NCI-H774 (cell line): ENCODE results near the gene DENND1B.
A peak's percentile ranks its signal among the peaks of the same experiment; 100 is the strongest.
"Not testable (repeated sequence)": the region's sequence is repeated elsewhere in the genome, so short reads cannot be mapped to it uniquely, and the experiment has no call there.

Experiments used
- DNase-seq: peaks from one replicate; lab custom pipeline; 2025; lab: John Stamatoyannopoulos, UW

DENND1B gene

DNA sequence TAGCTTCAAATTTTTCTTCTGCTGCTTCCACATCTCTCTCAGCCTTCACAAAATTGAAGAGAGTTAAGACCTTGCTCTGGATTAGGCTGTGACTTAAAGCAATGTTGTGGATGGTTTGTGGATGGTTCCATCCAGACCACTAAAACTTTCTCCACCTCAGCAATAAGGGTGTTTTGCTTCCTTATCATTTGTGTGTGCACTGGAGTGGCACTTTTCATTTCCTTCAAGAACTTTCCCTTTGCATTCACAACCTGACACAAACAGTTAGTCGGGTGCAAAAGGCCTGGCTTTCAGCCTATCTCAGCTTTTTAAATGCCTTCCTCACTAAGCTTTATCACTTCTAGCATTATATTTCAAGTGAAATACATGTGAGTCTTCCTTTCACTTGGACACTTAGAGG lies 30.3 kb downstream of the DENND1B start:
- no peak for DNase-seq

DNA sequence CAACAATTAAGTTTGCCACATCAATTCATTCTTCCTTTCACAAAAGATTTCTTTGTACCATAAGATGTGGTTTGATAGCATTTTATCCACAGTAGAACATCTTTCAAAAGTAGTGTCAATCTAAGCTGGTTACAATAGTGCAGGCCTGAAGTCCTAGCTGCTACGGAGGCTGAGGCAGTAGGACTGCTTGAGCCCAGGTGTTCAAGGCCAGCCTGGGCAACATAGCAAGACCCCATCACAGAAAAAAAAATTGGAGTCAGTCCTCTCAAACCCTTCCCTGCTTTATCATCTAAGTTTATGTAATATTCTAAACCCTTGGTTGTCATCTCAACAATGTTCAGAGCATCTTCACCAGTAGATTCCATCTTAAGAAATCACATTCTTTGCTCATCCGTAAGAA lies 31.7 kb downstream of the DENND1B start:
- no peak for DNase-seq

DNA sequence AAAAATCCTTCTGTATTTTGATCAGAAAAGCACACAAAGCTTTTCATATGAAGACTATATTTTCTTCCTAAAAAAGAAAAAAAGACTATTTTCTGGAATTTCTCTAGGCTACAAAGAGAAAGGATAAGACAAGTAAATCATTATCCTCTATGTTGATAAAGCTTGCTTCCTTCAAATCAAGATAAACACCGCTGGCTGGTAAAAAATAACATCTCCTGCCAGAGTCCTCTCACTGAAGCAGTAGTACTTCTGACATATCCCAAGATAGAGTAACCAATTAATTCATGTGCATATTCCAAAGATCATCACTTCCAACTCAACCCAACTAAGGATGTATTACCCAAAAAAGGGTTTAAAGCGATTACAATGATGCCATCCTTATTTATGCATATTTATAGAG lies 34.3 kb downstream of the DENND1B start:
- DNase-seq: no peak

GRCh38 chr1:197738927-197739326 lies 36.4 kb downstream of the DENND1B start:
- no peak for DNase-seq

DNA sequence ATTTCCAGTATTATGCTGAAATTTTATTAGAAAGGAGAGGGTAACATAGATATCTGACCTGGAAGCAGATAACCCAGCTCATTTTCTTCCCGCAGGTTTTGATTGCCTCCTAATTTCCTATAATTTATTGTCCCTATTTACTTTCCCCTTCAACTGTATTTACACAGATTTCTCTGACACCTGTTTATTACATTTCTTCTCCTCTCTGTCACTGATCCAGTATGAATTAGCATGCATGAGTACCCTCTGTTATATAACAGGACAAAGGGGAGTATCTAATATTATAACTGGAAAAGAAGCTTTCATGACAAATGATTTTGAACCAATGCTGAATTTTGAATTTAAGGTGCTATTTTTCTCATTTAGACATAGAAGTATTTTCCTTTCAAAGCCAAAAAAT lies 37.4 kb downstream of the DENND1B start:
- peak; percentile 27 for DNase-seq

DNA sequence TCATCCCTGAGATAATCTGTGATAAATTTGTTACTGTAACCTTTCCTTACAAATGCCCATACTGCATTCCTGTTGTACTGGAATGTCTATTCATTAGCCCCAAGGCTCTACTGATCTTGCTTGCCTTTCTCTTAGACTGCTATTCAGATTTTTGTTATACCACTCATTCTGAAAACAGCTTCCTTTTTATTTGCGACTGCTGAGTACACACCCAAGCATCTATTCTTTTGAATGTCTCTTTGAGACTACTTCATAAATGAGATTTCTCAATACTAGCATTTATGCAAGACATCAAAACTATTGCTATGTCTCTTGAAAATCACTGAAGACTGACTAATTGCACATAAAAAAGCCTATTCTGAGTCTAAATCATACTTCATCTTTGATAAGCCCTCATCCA lies 38.6 kb downstream of the DENND1B start:
- no peak for DNase-seq

DNA sequence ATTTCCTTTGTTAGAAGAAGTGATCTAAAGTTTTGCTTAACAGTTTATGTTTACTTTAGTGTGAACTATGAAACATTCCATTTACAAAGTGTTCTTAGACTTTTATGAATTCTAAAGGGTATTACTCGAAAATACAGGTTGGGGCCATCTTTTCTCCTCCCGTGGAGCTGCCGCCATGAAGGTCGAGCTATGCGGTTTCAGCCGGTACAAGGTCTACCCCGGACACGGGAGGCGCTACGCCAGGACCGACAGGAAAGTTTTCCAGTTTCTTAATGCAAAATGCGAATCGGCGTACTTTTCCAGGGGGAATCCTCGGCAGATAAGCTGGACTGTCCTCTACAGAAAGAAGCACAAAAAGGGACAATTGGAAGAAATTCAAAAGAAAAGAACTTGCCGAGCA lies 39.8 kb downstream of the DENND1B start:
- DNase-seq: no peak

- no peak for DNase-seq
Observed at GRCh38 chr1:197733324-197733723, 42.0 kb downstream of the DENND1B start.

- no peak for DNase-seq
Observed at GRCh38 chr1:197732187-197732586, 43.1 kb downstream of the DENND1B start.

- no peak for DNase-seq
Observed at GRCh38 chr1:197731449-197731848, 43.8 kb downstream of the DENND1B start.

- DNase-seq: no peak
Observed at GRCh38 chr1:197725976-197726375, 49.3 kb downstream of the DENND1B start.

DNA sequence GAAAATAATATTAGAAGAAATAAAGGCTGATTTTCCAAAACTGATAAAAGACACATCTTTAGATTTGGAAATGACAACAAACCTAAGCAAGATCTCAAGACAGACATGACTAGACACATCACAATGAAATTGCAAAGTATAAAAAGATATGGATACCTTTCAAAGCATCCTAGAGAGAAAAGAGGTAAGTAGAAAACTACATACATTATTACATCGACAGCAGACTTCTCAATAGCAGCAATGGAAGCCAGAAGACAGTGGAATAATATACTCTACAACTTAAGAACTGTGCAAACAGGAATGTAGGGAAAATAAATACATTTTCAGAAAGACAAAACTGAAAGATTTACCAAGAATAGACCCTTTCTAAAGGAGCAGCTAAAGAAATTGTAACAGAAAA lies 50.2 kb downstream of the DENND1B start:
- no peak for DNase-seq

DNA sequence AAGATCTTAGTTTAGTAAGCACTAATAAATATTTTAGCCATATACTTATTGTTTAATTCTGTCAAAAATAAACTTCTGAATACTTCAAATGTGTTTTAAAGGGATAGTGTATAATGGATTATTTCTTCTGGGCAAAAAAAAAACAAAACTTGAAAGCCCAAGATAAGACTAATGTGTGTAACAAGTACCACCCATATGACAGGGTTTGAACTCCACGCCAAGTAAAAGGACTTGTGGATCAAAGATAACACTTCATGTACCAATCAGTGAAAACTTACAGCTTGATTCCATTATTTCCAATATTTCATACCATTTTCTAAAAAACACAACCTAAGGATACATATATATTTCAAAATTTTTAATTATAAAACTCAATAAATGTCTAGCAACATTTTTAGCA lies 59.5 kb downstream of the DENND1B start:
- no peak for DNase-seq

- DNase-seq: no peak
Observed at GRCh38 chr1:197706601-197707000, 68.7 kb downstream of the DENND1B start.

DNA sequence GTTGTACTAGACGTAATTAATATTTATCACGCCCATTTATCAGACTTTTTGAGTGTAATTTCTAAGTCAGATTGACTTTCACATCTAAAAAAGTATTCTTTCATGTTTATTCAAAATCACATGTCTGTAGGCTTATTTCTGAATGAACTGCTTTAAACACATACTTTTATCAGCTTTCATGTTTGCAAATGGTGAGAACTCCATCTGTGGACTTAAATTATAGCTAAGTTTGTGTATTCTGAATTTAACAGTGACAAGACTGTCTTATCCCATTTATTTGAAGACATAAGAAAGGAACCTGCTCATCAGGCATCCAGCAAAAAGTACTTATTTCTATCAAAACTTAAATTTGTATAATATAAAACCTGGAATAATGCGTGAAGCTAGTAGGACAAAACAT lies 69.3 kb downstream of the DENND1B start:
- no peak for DNase-seq

DNA sequence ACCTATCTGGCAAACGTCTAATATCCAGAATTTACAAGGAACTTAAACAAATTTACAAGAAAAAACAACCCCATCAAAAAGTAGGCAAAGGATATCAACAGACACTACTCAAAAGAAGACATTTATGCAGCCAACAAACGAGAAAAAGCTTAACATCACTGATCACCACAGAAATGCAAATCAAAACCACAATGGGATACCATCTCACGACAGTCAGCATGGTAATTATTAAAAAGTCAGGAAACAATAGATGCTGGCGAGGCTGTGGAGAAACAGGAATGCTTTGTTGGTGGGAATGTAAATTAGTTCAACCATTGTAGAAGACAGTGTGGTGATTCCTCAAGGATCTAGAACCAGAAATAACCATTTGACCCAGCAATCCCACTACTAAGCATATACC lies 74.6 kb downstream of the DENND1B start:
- DNase-seq: not testable (repeated sequence)

DNA sequence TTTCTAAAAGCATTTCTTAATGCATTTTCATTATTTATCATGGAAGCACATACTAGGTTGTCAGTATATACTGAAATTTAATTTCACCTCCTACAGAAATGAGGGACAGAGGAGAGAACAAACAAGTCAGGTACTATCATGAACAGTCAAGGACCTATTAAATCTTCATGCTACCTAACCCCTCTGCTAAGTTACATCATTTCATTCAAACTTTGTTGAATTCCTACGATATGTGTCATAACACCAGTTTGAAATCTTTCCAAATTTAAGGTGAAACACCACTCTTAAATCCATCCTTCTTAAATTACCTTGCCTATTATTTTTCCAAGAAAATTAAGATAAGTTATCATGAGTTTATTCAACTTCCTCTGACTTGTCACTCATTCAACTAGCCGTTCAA lies 78.9 kb downstream of the DENND1B start:
- DNase-seq: no peak

DNA sequence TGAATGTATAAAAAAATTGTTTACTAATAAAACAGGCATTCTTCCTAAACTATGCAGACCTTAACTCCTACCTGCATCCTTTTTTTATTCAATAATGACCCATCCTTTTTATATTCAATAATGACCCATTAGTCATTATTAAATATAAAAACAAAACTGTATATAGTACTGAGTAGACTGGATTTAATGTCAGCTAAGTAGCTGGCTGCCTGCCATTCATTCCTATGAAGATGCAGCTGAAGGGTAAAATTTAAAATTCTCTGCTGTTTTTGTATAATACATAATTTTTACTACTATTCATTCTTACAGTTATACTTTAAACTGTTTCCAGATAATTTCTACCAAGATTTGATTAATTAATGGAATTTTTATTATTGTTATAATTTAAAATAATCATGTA lies 79.3 kb downstream of the DENND1B start:
- no peak for DNase-seq

DNA sequence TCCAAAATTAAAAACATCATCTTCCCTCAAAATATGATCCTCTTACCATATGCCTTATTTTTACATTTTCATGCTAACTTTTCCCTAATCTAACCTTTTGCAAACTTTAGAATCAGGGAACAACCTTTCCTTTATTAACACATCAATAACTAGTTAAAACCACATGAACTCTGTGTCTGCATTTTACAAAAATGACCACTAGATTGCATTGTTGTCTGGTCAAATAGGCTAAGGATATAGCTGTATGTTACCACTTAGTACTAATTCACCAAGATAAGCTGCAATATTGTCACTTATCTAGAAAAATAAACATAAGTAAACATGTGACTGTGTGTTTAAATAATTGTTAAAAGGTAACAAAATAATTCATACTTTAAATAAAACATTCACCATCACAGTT lies 82.3 kb downstream of the DENND1B start:
- no peak for DNase-seq

GRCh38 chr1:197691816-197692215 lies 83.5 kb downstream of the DENND1B start:
- no peak for DNase-seq

DNA sequence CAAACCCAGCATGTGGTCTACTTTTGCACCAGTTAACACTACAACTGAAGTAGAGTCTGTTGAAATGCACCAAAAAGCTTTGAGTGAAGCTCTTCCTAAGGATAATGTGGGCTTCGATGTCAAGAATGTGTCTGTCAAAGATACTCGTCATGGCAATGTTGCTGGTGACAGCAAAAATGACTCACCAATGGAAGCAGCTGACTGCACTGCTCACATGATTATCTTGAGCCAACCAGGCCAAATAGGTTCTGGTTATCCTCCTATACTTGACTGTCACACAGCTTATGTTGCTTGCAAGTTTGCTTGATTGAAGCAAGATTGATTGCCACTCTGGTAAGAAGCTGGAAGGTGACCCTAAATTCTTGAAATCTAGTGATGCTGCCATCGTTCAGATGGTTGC lies 85.2 kb downstream of the DENND1B start:
- no peak for DNase-seq

DNA sequence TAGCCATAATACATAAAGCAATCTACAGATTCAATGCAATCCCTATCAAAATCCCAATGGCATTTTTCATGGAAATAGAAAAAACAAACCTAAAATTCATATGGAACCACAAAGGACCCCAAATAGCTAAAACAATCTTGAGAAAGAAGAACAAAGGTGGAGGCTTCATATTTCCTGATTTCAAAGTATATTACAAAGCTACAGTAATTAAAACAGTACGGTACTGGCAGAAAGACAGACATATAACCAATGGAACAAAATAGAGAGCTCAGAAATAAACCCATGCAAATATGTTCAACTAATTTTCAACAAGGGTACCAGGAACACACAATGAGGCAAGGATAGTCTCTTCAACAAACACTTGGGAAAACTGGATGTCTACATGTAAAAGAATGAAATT lies 87.0 kb downstream of the DENND1B start:
- DNase-seq: no peak

GRCh38 chr1:197686702-197687355 lies 88.5 kb downstream of the DENND1B start:
- no peak for DNase-seq

- DNase-seq: no peak
Observed at GRCh38 chr1:197686231-197686630, 89.0 kb downstream of the DENND1B start.

GRCh38 chr1:197685785-197686184 lies 89.5 kb downstream of the DENND1B start:
- no peak for DNase-seq
